CD4-positive, alpha-beta T cell treated with Interferon alpha-2 for 1 hour (primary cell): ENCODE results near the gene CD151.

Source experiments
- DNase-seq, 2 donors: peaks; one replicate each; pipeline ENCODE4 v3.0.0-alpha.2; 2020 to 2022

CD151 gene

DNA sequence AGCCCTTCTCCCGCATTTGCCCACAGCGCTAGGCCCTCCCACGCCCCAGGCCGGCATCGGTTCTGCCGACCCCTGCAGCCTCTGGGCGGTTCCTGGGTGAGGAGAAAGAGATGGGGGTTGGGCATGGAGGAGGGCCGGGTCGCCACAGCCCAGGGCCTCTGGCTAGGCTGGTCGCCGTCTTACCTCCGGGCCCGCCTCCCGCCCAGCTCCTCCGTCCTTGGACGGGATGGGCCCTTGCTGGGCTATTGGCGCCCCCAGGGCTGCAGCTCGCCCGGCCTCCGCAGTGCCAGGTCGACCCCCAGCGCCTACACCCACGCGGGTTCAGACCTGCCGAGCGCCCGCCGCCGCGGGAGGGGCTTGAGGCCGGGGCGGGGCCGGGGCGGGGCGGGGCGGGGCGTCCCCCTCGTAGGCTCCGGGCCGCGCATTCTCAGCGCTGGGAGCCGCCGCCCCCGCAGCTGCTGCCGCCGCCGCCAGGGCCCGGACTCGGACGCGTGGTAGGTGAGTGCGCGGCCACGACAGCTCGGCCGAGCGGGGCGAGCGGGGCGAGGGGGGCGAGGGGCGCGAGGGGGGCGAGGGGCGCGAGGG is at the start of gene CD151:
Gene CD151, plus strand, starts transcription at position 424 of the 585 bp plus-strand sequence. CDS start 3,118 bp downstream, outside the sequence.
- DNase-seq = peak; percentile 37 to 55

DNA sequence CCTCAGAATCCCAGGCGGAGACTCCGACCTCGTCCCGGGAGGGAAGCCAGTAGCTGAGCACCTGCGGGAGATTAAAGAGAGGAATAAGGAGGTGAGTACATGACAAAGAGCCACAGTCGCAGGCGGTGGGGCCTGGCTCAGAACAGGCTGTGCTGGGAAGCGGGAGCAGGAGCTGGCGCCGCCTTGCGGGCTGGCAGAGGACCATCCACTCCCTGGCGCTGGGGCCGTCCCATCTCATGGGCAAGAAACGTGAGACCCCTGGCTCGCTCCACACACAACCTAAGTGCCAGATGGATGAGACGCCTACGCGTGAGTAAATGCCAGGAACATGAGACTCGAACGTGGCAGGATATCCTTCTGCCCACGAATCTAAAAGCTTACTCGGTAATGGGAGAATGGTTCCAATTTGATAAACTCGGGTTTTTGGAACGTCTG is 49.2 kb upstream of the CD151 start:
- DNase-seq = peak; percentile 27 to 37

DNA sequence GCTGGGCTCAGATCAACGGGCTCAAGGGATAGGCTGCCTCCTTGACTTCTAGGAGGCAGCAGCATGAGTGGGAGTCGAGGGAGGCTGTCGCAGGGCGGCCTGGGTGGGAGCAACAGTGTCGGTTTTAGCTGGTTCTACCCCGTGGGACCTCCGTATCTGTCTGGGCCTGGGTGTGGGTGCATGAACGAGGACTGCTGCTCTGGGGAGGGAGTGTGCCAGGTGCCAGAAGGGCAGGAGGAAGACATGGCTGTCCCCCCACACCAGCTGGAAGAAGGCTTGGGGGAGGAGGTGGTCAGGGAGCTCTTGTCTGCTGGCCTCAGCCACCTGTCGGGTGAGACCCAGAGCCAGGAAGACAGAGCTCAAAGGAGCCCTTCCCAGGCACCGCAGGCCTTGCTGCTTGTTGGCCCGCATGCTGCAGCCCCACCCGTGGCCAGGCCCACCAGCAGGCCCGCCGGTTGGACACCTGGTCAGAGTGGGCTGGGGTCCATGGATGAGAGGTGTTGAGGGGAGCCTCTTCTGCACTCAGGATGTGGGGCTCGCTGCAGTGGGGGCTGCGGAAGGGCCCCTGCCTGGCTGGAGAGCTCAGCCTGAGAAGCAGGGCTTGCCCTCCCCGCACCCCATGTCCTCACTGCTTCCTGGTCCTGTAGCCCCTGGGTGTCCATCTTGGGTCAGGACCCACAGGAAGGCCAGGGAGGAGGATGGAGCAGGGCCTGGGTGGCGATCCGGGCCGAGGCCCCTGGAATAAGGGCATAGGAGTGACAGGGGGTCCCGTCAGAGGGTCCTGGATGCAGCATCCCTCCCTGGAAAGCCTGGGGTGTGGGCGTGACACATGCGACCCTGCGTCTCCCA is 46.3 kb upstream of the CD151 start:
- no peak for DNase-seq

DNA sequence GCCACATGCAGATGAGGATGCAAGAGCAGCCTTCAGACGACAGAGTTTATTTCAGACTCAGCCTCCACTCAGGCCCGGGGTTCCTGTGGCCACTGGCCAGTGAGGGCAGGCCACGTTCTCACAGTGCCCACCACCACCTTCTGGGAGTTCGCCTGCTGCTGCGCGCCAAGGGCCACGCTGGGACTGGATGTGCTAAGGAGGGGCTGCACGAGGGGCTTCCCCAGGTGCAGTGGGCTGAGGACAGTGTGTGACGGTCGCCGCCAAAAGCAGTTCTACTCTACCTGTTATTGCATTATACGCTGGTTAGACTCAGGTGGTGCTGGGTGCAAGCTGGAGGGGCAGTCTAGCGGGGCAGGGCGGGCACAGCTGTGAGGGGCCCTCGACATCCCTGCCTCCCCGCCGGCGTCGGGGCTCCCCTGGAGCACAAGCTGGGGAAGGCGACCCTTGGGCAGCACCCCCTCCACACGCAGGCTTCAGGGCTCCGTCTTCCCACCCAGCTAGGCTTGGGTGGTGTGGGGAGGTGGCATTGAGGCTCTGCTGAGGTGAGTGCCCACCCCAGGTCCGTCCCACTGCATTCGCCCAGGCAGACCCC is 45.6 kb upstream of the CD151 start:
- DNase-seq = no peak

DNA sequence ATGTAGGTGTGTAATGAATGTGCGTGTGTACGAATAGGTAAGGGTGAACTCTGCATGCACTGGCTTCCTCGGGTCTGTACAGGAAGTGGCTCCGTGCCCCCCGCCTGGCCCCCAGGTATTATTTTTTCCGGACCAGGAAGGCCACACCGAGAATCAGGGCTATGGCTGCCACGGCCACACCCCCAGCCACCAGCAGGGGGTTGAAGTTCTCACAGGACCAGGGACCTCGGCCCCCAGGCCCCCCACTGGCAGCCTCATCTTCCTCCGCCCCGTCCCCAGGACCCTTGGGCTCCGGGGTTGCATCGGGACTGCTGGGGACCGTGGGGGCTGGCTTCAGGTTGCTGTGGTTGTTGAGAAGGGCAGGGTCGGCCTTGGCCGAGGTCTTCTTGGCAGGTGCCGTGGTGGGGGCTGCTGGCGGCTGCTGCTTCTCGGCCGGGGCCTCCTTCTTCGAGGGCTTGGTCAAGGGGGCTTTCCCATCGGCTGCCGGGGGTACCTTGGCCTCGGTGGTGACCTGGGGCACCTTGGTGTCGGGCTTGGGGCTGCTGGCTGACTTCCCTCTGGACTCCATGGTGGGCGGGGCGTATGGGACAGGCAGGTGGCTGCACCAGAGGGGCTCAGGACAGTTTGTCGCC is 44.6 kb upstream of the CD151 start:
- DNase-seq = no peak

DNA sequence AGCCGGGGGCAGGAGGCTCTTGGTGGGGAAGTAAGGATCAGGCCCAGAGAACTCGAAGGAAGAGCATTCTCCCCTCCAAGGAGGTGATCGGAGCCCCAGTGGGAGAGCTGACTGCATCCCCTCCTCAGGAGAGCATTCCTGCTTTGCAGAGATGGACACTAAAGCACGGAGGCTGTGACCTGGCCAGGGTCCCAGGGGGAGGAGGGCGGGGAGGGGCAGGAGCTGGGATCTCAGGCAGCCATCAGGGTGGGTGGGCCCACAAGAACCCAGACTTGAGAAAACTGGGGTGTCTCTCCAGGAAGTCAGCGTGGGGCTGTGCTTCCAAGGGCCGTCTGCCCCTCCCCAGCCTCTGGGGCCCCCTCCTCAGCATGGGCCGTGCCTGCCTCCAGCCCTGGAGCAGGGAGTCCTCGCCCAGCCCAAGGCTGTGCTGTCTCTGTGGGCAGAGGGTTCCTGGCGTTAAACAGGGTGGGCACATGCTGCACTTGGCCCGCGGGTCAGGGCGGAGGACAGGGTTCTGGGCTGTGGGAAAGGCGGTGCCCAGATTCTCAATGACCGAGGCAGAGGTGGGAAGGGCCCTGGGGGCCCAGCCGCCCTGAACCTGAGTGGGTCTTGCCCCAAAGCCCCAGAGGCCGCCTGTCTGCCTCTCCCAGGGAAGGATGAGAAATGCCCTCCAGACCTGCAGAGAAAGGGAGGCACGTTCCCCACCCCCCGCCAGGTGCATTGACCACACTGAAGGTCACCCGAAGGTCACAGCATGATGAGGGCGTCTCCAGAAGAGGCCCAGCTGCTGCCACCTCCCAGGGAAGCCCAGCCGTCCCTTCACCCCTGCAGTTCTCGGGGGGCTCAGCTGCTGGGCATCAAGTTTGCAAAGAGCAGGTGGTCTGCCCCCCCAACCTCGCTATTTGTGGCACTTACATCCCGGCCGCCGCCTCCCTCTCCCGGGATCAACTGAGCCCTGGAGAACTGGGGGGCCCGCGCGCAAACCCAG is 43.5 kb upstream of the CD151 start:
- no peak for DNase-seq

DNA sequence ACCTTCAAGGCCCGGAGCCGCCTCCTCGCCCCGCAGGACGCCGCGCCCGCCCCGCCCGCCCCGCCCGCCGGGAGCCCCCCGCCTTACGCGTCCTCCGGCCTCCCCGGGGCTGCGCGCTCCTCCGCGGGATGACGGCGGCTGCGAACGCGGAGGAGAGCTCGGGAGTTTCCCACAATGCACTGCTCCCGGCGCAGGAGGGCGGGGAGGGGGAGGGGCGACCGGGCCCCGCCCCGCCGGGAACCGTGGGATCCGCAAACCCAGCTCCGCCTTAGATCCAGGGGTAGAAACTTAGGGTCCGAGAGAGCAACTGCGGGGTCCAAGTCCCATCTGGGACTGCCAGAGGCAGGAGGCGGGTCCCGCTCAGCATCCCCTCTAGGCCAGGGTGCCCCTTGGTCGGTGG is 42.8 kb upstream of the CD151 start, which contains the start of gene CEND1:
Gene CEND1, minus strand, starts transcription at position 148 of the 400 bp plus-strand sequence. CDS start 1,514 bp downstream, outside the sequence.
- peak; percentile 15 to 53 for DNase-seq

DNA sequence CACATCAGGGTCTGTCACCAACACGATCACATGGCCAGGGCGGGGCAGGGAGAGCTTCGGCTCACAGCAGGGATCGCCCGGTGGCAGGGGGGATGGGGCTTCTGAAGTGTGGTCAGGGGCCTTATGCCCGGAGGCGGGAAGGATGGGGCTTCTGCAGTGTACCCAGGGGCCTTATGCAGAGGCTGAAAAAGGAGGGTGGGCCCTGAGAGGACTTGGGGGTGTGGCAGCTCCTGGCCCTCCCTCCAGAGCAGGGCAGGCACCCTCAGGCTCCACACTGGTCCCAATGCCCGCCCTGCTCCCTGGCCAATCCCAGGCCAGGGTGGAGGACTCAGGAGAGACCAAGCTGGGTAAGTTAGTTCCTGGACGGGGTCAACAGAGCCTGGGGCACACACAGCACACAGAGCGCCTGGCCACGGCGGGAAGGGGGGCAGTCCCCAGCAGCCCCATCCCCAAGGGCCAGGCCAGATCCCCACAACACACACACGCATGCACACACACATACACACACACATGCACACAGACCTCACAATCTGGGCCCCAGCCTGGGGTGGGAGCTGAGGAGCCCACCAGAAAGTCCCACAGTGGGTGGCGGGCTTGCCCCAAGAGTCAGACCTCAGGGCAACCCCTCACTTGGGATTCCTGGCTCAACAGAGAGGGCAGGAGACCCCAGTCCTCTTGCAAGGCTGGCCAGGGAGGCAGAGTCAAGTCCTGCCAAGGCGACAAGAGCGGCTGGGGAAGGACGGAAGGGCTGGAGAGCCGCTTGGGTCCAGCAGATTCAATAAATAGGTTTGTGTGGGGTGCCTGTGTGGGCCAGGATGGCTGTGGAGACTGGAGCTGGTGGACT is 41.8 kb upstream of the CD151 start:
- DNase-seq = no peak

DNA sequence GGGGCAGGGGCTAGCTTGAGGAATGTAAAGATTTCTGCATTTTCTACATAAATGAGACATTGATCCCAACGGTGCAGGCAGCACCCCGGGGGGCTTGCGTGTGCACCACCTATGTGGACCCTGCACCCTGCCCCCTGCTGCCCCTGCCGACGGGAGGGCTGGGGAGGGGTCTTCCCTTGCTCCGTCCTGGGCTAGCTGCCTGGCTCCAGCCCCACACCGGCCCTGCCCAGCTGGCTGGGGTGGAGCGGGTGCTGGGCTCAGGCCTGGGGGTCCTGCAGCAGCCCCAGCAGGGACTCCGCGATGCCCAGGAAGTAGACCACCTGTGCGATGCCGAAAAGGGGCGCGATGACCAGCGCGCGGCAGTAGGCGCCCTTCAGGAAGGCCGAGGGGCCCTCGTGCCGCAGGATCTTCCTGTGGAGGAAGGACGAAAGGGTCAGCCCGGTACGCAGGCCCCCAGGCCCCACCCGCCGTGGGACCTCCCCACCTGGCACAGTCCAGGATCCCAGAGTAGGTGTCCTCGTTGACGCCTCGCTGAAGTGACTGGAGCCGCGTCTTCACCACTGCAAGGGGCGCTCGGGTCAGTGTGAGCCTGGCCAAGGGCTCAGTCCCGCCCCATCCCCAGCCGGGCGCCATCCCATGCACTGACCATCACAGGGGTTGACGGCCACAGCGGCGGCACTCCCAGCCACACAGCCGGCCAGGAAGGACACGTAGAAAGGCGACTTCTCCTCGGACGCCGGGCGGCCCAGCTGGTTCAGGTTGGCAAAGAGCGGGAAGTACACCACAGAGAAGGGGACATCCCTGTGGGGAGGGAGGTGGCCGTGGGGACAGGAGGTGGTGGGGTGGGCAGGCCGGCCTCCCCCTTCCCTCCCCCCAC is 40.9 kb upstream of the CD151 start:
- DNase-seq = no peak

DNA sequence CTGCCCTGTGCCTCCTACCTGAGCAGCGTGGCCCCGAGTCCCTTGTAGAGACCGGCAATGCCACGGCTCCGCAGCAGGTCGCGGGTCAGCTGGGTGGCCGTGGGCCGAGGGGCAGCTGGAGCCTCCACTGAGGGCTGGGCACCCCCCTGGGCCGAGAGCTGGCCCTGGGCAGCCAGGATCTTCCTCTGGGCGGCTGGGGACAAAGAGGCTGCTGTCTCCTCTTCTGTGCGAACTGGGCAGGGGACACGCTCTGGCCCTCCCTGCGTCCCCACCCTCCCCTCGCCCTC is 40.3 kb upstream of the CD151 start:
- DNase-seq = no peak

DNA sequence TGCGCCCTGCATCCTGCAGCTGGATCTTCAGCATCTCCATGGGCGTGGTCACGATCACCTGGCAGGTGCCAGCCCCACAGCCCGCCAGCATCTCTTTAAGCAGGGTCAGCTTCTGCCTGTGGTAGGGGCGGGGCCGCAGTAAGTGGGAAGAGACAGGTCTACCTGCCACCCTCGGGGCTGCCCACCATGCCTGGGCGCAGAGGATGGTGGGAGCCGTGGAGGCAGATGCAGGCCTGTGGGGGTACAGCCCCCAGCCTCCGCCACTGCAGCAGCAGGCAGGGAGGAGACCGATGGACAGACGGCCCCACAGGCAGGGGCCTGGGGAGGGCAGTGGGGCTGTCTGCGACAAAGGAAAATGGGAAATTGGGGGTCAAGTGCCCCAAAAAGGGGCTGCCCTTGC is 39.9 kb upstream of the CD151 start:
- no peak for DNase-seq

DNA sequence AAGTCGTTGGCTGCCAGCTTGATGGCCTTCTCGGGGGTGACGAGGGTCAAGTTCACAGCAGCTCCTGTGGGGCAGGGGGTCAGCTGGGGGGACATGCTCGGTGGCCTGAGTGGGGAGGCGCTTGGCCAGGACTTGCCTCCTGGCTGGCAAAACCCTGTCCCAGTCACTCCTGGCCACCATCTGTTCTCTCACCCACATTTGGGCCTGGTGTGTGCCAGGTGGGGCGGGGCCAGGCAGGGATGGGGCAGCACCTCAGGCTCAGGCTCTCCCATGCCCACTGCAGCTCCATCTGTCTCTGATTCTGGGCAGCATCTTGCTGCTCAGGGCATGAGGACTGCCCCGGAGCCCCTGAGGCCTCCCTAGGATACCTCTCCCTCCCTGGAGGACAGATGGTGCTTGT is 39.2 kb upstream of the CD151 start:
- no peak for DNase-seq

DNA sequence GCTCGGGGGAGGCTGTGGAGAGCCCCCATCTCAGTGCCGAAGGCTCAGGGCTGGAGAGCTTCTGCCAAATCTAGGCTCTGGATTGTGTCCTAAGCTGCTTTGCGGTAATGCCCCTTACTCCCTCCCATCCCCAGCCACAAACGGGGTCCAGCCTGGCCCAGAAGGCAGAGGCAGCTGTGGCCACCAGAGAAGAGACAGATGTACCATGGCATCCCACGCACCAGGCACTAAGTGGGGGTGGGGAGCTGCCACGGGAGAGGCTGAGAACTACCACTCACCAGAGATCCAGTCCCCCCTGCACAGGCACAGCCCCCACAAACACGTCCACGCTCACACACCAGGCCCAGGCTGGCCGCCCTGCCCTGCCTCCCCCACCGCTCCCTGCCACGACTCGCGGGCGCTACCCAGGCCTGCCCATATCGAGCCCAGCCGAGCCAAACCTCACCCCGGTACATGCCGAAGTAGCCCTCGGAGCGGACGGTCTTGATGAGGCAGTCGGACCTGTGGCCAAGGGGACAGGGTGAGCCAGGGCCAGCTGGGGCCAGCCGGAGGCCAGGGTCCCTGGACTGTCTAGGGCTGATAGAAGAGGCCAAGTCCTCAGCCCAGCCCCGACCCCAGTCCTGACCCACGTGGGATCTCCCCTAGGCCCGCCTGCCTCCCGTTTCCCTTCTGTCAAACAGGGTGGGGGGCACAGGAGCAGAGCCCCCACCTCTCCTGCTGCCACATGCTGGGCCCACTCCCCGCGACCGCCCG is 38.6 kb upstream of the CD151 start:
- DNase-seq = no peak

DNA sequence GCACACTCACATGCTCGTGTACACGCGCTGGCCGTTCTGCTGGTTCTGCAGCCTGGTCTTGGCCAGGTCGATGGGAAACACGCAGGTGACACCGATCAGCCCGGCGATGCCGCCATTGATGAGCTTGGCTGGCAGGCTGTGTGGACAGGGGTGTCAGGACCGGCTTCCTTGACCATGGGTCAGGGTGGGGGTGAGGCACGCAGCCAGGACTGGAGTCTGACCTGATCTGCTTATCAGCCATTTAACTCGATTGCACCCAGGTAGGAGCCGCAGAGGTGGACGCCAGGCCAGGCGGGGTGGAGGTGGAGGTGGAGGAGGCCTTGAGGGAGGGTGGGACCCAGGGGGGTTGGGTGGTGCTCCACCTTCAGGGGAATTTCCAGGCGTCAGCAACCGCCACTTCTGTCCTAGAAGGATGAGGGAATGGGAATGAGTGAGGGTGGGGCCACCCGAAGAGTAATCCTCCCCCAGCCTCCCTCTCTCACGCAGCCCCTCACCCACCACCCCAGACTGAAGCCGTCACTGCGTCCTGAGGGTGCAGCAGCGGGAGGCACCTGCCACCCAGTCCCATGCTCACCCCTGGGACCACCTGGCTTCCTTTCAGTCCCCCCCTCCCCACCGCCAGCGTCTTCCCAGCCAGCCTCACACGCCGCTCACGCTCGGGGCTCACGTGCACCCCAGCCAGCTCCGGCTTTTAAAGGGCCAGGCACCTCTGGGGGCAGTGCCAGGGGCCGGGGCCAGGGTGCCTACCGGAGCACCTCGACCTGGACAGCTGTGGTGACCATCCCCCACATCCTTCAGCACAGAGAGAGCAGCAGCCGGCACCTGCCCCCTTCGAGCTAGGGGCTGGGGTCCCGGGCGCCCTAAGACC is 37.8 kb upstream of the CD151 start:
- no peak for DNase-seq

DNA sequence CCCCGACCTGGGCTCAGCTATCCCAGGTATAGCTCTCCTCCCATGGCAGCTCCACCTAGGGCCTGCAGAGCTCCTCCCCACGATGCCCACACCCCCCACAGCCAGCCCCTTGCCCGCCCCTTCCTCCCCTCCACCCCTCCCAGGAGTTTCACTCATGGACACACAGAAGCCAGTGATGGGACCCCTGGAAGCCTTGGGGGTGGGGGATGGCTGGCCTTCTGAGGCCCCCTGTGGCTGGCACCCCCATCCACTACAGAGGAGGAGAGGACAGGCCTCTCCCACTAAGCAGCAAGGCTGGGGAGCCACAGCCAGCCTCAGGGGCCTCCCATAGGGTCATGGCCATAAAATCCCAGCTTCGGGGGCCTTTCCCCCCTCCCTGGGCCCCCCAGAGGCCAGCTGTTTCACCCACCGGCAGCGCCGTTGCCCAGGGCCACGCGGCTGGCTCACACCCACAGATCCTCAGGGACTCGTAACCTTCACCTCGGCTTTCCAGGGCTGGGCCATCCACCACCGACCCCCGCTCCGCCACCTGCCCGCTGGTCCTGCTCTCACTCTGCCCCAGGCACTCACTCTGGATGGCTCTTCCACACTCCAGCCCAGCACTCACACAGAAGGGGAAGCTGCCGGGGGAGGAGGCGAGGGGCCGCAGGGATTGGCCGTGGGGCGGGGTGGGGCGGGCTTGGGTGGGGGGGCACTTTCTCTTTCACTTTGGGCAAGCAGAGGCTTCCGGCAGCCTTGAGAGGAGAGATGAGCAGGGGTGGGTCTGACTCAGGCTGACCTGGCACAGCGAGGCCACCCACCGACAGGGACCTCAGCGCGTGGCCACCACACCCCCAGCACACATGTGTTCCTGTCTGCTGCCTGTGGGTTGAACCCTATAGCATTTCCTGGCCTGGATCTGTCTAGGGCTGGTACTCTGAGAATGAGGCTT is 36.9 kb upstream of the CD151 start:
- peak; percentile 76 to 83 for DNase-seq

DNA sequence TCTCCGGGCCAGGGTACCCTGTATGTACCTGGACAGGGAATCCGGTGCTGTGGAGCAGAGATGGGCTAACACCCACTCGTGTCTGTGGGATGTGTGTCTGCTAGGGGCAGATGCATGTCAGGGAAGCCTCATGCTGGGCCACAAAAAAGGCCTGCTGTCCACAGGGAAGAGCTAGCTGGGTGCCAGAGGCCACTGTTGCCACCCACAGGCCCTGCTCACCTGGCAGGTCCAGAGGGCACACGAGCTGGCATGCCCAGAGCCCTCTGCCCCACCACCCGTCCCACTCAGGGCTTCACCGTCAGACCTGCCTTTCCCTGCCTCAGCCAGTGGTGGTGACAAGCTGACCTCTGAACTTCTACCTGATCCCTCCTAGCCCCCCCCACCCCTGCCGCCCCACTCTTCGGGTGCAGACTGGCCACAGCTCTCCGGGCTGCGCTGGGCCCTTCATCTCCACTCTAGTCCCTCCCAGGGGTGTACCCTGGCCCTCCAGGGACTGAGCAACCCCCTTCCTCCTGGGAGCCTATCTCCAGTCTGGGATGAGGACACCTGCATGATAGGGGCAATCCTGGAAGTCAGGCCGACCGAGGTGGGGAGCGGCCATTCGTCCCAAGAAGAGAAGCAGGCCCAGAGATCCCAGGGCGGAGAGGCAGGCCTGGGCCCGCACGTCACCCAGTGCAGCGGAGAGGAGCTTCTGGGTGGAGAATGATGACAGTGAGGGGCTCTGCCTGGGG is 36.0 kb upstream of the CD151 start:
- no peak for DNase-seq
